HUES48 (cell line): ENCODE results near the gene LMLN.

Experiments used
- H3K27ac ChIP-seq: one replicate; pipeline ENCODE4 v1.7.0; 2013; ENCODE audit warnings: low read depth, low read length, inconsistent platforms
- H3K27me3 ChIP-seq: 2 replicates; pipeline ENCODE4 v1.6.1; 2013; ENCODE audit warnings: mild to moderate bottlenecking, low read length; ENCODE audit not compliant: control insufficient read depth, insufficient read depth
- H3K36me3 ChIP-seq: 2 replicates; pipeline ENCODE4 v1.6.1; 2013; ENCODE audit warnings: low read length; ENCODE audit not compliant: control insufficient read depth, insufficient read depth
- H3K4me1 ChIP-seq: 2 replicates; pipeline ENCODE4 v1.6.1; 2013; ENCODE audit warnings: mild to moderate bottlenecking, low read length; ENCODE audit not compliant: control insufficient read depth, insufficient read depth
- H3K4me3 ChIP-seq: 2 replicates; pipeline ENCODE4 v1.5.1; 2013; ENCODE audit warnings: mild to moderate bottlenecking, low read depth, low read length
- H3K9ac ChIP-seq: 2 replicates; pipeline ENCODE4 v1.6.1; 2013; ENCODE audit warnings: mild to moderate bottlenecking, low read depth, low read length, moderate library complexity
- H3K9me3 ChIP-seq: 2 replicates; pipeline ENCODE4 v1.6.1; 2013; ENCODE audit warnings: low read length; ENCODE audit not compliant: control insufficient read depth, insufficient read depth

Gene LMLN

GRCh38 chr3:197983076-197983475 is 23.1 kb downstream of the LMLN start:
- H3K27me3 ChIP-seq = no peaks in the 10 kb centered on the region
- no peaks in the 10 kb centered on the region for H3K4me1 ChIP-seq

GRCh38 chr3:197989651-197990050 is 29.6 kb downstream of the LMLN start:
- Histone ChIP-seq H3K27me3 (no peaks in the 10 kb centered on the region), H3K9ac (no peak overlapping the region), H3K4me3 (no peak overlapping the region), H3K27ac (no peak overlapping the region), H3K9me3 (no peaks in the 10 kb centered on the region), H3K36me3 (no peaks in the 10 kb centered on the region), H3K4me1 (peaks cover 6% of the 10 kb centered on the region)

More at GRCh38 chr3:197983076-197983475, 23.1 kb downstream of the LMLN start:
- H3K9ac ChIP-seq = no peak overlapping the region
- no peaks in the 10 kb centered on the region for H3K9me3 ChIP-seq
- no peaks in the 10 kb centered on the region for H3K36me3 ChIP-seq
- H3K4me3 ChIP-seq = no peak overlapping the region
- H3K27ac ChIP-seq = no peak overlapping the region

GRCh38 chr3:197994736-197995135 is 34.7 kb downstream of the LMLN start:
- H3K36me3 ChIP-seq = no peaks in the 10 kb centered on the region
- no peaks in the 10 kb centered on the region for H3K27me3 ChIP-seq
- peaks cover 7% of the 10 kb centered on the region for H3K4me1 ChIP-seq
- no peak overlapping the region for H3K27ac ChIP-seq
- H3K4me3 ChIP-seq = no peak overlapping the region
- H3K9me3 ChIP-seq = no peaks in the 10 kb centered on the region
- H3K9ac ChIP-seq = no peak overlapping the region

GRCh38 chr3:197996855-197997254 is 36.8 kb downstream of the LMLN start:
- H3K9ac ChIP-seq = no peak overlapping the region
- no peaks in the 10 kb centered on the region for H3K36me3 ChIP-seq
- peaks cover 7% of the 10 kb centered on the region for H3K4me1 ChIP-seq
- H3K27me3 ChIP-seq = no peaks in the 10 kb centered on the region
- H3K4me3 ChIP-seq = no peak overlapping the region
- no peaks in the 10 kb centered on the region for H3K9me3 ChIP-seq
- no peak overlapping the region for H3K27ac ChIP-seq

- peaks cover 7% of the 10 kb centered on the region for H3K4me1 ChIP-seq
- H3K4me3 ChIP-seq = no peak overlapping the region
- no peaks in the 10 kb centered on the region for H3K9me3 ChIP-seq
- no peaks in the 10 kb centered on the region for H3K27me3 ChIP-seq
- no peak overlapping the region for H3K9ac ChIP-seq
- no peak overlapping the region for H3K27ac ChIP-seq
- no peaks in the 10 kb centered on the region for H3K36me3 ChIP-seq
Measured at GRCh38 chr3:197997936-197998335, 37.9 kb downstream of the LMLN start.

- no peaks in the 10 kb centered on the region for H3K9me3 ChIP-seq
- no peaks in the 10 kb centered on the region for H3K36me3 ChIP-seq
- H3K9ac ChIP-seq = no peak overlapping the region
- H3K27ac ChIP-seq = no peak overlapping the region
- H3K4me1 ChIP-seq = no peaks in the 10 kb centered on the region
- no peaks in the 10 kb centered on the region for H3K27me3 ChIP-seq
- H3K4me3 ChIP-seq = no peak overlapping the region
Measured at GRCh38 chr3:198017090-198017489, 57.1 kb downstream of the LMLN start.

GRCh38 chr3:198018416-198018815 is 58.4 kb downstream of the LMLN start:
- Histone ChIP-seq H3K4me3 (no peak overlapping the region), H3K36me3 (no peaks in the 10 kb centered on the region), H3K27me3 (no peaks in the 10 kb centered on the region), H3K27ac (no peak overlapping the region), H3K9ac (no peak overlapping the region), H3K4me1 (no peaks in the 10 kb centered on the region), H3K9me3 (no peaks in the 10 kb centered on the region)

GRCh38 chr3:198019115-198019514 is 59.1 kb downstream of the LMLN start:
- Histone ChIP-seq H3K36me3 (no peaks in the 10 kb centered on the region), H3K9me3 (no peaks in the 10 kb centered on the region), H3K27ac (no peak overlapping the region), H3K9ac (no peak overlapping the region), H3K4me3 (no peak overlapping the region), H3K4me1 (no peaks in the 10 kb centered on the region), H3K27me3 (no peaks in the 10 kb centered on the region)

GRCh38 chr3:198021320-198021719 is 61.3 kb downstream of the LMLN start:
- H3K9ac ChIP-seq = no peak overlapping the region
- H3K27me3 ChIP-seq = no peaks in the 10 kb centered on the region
- H3K4me1 ChIP-seq = no peaks in the 10 kb centered on the region

GRCh38 chr3:198022604-198023003 is 62.6 kb downstream of the LMLN start:
- Histone ChIP-seq H3K4me1 (no peaks in the 10 kb centered on the region), H3K27ac (no peak overlapping the region), H3K36me3 (no peaks in the 10 kb centered on the region), H3K9ac (no peak overlapping the region), H3K4me3 (no peak overlapping the region), H3K9me3 (no peaks in the 10 kb centered on the region), H3K27me3 (no peaks in the 10 kb centered on the region)

More at GRCh38 chr3:198021320-198021719, 61.3 kb downstream of the LMLN start:
- H3K4me3 ChIP-seq = no peak overlapping the region
- no peaks in the 10 kb centered on the region for H3K36me3 ChIP-seq
- H3K27ac ChIP-seq = no peak overlapping the region
- no peaks in the 10 kb centered on the region for H3K9me3 ChIP-seq

- H3K4me1 ChIP-seq = no peaks in the 10 kb centered on the region
- H3K27me3 ChIP-seq = no peaks in the 10 kb centered on the region
- H3K4me3 ChIP-seq = no peak overlapping the region
- no peaks in the 10 kb centered on the region for H3K9me3 ChIP-seq
- no peak overlapping the region for H3K9ac ChIP-seq
- no peaks in the 10 kb centered on the region for H3K36me3 ChIP-seq
- no peak overlapping the region for H3K27ac ChIP-seq
Measured at GRCh38 chr3:198025644-198026043, 65.6 kb downstream of the LMLN start.

GRCh38 chr3:198026620-198027019 is 66.6 kb downstream of the LMLN start:
- no peaks in the 10 kb centered on the region for H3K9me3 ChIP-seq

More at GRCh38 chr3:198026620-198027019, 66.6 kb downstream of the LMLN start:
- H3K27ac ChIP-seq = no peak overlapping the region
- no peak overlapping the region for H3K9ac ChIP-seq
- no peaks in the 10 kb centered on the region for H3K4me1 ChIP-seq
- H3K4me3 ChIP-seq = no peak overlapping the region
- no peaks in the 10 kb centered on the region for H3K36me3 ChIP-seq
- no peaks in the 10 kb centered on the region for H3K27me3 ChIP-seq
